AG08396 (cell line): Measurements from ENCODE around the gene KRT5.

Experiments used
- DNase-seq: peaks from one replicate; pipeline ENCODE4 v3.0.0; 2012; ENCODE audit warnings: low spot score, mixed read lengths

Gene KRT5

DNA sequence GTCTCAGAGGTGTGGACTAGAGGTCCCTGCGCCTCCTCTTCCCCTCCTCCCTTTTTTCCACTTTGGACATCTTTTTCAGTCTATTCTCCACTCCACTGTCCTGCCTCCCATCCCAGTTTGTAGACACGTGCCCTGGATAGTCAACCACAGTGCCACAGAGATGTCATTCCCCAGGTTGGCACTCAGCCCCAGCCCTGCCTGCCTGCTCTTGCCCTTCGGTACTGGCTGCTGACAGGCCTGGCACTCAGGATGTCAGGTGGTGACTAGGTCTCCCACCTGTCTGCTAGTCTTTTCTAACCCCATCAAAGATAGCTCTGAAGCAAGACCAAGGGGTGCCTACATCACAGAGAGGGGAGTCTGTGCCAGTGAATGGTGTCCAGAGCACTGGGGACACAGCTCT lies 16.9 kb upstream of the KRT5 start:
- DNase-seq, result no peak

- no peak for DNase-seq
These were observed 15.4 kb upstream of the KRT5 start for GRCh38 chr12:52535574-52535973.

DNA sequence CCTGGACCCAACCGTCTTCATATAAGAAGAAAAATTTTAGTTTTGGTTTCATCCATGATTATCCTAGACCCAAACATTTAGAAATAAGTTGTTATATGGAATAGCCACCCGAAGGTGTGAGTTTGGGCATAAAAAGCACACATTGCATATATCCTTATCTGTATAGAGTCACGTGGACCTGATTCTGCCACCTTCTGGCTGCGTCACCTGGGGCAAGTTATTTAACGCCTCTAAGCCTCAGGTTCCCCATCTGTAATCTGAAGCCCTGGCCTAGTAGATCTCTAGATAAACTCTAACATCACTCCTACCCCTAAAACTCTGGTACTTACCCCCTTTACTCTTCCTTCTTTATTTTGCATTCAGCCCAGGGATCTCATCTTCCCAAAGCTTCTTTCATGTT lies 14.3 kb upstream of the KRT5 start:
- DNase-seq, result no peak

DNA sequence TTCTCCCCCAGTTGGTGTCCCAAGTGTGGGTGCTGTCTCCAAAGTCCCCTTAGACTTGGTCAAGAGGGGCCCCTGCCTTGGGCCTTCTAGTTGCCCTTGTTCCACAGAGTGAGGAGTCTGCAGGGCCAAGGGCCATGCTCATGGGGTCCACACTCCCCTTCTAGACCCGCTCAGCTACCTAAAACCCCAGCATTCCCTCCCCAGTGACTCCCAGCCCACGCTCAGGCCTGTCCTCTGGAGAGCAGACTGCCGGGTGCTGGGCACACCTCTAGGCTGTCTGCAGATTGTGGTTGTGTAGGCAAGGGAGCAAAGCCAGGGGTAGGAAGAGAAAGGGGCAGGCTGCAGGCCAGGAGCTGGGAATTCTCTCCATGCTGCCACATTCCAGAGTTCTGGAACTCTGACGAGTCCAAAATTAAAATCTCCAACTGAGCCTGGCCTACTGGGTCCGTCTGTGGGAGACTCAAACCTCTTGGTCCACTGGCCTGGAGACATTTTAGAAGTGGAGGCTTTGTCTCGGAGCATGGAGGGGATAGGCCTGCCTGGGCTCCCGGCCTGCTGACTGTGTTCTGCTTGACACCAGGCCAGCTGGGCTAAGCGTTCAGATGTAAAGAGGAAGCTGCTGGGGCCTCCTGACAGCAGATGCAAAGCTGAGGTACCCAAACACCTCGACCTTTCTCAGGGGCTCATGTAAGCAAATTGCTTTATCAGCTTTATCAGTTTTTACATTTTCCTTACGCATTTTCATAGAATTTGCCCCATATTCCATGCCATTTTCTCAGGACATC lies 13.7 kb upstream of the KRT5 start:
- no peak for DNase-seq

DNA sequence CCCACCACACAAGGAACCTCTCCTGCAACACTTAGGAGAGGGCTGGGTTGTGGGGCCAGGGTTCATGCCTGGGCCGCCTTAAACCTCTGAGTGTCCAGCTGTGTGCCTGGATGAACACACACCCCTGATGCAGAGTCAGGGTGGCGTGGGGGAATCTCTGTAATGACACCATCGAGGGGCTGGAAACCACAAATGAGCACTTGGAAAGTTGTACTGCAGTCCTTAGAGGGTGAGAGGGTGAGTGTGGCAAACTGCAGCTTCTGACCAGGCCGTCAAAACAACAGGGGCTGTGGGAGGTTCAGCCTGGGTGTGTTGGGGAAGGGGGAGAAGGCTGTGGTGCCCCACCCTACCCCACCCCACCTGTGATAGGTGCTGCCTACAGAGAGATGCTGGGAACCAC lies 12.4 kb upstream of the KRT5 start:
- DNase-seq, result no peak

DNA sequence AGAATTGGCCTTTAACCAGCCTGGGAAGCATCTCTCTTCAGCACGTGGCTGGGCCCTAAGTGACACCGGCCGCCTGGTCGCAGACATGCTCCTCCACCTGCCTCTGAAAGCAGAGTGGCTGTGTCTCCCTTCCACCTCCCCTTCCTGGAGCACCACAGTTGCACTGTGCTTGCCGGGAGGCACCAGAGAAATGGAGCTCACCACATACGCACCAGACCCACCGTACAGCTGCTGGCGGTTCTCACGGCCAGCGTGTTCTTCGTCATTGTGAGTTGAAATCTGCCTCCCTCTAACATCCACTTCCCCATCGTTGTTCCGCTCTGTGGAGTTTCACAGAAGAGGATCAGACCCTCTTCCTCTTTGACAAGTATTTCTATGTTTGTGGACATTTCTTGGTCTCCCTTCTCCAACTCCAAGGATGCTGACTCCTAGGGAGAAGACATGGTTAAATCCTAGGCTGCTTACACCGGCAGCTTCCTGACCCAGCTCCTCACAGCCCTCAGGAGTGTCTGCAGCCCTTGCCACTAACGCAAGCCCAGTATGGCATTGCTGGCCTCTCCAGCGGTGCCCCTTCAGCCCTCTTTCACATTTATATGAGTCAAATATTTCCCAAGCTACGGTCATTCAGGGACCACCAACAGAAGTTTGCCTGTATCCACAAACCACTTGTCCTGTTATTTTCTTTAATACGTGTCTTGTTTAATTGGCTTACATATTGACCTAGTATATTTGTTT lies 11.5 kb upstream of the KRT5 start:
- no peak for DNase-seq

DNA sequence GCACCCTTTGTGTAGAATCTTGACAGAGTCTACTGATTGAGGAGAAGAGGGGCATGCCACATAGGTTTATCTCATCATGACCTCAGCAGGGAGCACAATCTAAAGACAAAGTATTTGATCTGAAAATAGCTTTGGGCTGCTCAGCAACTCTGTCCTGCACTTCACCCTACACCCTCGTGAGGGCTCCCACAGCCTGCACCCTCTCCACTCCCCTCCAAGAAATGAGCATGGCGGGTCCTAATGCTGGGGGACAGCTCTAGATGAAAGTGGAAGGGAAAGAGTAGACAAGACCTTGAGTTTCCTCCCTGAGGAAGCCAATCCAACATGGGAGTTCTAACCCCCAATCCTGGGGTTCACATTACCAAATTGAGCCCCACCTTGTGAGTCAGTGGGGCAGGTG lies 10.7 kb upstream of the KRT5 start:
- no peak for DNase-seq

DNA sequence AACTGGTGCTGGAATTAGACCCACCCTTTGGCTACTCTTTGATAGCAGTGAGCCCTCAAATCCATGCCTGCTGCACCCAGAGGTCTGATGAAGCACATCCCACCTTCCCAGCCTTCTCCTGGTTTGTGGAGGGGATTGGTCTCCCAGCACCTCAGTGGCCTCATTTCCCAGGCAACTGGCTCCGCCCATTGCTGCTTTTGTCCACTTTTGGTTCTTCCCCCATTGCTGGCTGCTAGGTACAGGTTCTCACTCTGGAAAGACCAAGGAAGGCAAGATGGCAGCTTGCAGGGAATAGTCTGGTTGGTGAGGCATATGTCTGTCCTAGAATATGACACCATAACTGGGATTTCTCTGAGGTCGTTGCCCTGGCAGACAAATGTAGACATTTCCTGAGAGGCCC lies 10.2 kb upstream of the KRT5 start:
- no peak for DNase-seq

DNA sequence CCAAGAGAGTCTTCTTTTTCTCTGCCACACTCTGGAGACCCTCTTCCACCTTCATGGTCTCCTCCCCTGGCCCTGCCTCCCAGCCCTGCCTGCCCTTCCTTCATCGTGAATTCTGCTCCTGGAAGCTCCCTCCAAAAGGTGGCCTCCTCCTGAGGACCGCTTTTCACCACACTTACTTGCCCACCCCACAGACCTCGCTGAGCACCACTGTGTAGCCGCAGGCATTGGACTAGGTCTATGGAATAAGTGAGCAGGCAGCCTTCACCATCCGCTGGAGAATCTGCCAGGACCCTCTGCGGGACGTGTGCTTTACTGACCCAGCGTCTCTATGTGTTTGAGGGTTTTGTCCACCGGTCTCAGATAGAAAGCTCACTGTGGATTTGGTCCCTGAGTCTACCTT lies 9.7 kb upstream of the KRT5 start:
- no peak for DNase-seq

DNA sequence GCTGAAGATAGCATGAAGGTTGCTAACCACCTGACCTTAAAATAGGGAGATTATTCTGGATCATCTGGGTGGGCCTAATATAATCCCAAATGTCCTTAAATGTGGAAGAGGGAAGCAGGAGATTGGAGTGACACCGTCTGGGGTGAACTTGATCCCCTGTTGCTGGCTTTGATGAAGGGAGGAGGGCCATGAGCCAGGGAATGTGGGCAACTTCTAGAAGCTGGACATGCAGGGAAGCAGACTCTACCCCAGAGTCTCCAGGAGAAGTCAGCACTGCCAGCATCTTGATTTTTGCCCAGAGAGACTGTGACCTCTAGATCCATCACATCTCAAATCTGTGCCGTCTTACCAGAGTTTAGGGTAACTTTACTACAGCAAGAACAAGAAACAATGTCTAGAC lies 9.2 kb upstream of the KRT5 start:
- DNase-seq, result no peak

DNA sequence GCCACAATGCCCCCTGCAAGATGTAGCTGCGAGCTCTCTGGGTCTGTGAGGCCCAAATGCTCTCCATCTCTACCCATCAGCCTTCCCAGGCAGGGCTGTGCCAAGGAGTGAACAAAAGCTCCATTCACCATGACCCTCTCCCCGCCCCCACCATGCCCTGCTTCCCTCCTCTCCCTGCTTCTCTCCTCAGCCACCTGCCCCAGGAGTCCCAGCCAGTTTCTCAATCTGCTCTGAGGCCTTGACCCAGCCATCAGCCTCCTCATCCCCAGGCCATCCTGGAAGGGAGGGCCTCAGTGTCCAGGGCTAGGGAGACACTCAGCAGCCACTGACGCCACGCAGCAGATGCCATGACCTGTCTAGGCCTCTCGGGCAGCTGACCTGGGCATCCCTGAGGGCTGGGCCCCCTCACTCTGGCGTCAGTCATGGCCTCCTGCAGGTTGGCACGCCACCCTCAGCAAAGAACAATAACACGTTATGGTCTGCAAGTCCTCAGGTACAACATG lies 8.5 kb upstream of the KRT5 start:
- no peak for DNase-seq

- no peak for DNase-seq
These were observed 7.1 kb upstream of the KRT5 start for GRCh38 chr12:52527121-52527800.

DNA sequence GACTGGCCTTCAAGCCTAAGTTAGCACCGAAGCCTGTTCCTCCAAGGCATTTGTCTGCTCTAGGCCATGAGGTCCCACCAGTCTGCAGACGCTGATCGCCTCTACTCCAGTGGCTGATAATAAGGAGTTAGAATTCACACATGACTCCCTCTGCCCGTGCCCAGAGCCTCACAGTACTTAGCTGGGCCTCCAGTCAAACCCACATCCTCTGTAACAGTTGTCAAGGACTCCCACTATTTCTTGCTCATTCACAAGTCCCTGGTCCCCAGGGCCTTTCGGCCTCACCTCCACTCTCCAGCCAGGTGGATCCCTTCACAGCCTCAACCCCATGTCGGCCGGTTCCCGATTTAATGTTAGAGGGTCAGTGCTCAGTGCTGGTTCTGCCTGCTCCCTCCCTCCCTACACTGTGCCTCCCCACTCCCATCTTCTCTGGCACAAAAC lies 6.3 kb upstream of the KRT5 start:
- DNase-seq, result no peak

GRCh38 chr12:52525661-52526499 lies 5.7 kb upstream of the KRT5 start:
- DNase-seq, result no peak

GRCh38 chr12:52524898-52525591 lies 4.9 kb upstream of the KRT5 start:
- no peak for DNase-seq

DNA sequence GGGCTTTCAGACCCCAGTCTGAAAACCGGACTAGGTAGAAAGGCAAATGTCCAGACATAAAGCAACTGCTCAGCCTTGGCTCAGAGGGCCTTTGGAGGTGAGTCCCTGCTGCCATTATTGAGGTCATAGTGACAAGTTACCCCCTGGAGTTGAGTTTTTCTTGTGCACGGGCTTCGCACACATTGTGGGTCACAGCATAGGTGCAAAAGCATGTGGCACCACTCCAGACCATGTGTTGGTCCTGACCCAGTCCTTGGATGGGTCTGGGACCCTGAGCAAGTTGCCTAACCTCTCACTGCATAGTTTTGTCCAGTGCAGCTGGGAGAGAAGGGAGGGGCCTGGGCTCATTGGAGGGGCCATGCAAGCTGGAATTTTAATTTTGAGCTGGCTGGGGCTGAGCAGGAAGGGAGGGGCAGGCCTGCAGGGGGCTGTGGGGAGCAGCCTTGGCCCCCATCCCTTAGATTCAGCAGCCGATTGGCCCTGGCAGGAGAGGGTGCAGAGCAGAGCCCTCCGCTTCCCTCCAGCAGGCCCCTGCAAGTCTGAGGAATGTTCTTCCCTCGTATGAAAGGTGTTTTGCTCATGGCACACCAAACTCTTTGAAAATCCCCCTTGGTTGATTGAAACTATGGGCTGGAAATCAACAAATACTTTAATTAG lies 4.2 kb upstream of the KRT5 start:
- no peak for DNase-seq

GRCh38 chr12:52523824-52524223 lies 3.6 kb upstream of the KRT5 start:
- no peak for DNase-seq

GRCh38 chr12:52522346-52523011 lies 2.3 kb upstream of the KRT5 start:
- no peak for DNase-seq

DNA sequence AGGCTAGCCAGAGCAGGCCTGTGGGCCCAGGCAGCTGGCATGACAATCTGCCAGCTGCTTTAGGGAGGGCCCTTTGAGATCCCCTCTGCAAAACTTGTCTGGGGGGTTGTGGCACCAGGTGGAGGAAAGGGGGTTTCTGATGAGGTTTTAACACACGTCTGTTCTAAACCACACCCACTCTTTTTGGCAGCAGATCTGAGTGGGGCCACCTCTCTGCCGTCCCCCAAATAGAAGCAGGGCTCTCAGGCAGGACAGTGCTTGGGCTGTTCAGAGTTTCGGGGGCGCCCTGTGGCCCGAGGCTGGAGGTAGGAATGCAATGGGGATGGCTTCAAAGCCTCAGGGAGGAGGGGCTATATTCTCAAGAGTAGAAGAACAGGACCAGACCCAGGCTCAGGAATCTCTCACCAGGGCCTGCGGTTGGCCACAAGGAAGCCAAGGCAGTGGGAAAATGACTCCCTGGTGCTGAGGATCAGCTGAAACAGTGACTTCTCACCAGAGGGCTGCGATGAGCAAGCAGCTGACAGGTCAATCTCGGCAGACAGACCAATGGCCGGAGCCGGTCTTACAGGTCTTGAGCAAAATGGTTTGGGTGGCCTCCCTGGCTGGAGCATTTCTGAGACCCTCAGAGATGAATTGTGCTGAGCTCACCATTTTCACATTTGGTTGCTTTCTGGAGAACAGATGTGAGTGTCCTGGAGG lies 1.5 kb upstream of the KRT5 start:
- DNase-seq, result no peak

DNA sequence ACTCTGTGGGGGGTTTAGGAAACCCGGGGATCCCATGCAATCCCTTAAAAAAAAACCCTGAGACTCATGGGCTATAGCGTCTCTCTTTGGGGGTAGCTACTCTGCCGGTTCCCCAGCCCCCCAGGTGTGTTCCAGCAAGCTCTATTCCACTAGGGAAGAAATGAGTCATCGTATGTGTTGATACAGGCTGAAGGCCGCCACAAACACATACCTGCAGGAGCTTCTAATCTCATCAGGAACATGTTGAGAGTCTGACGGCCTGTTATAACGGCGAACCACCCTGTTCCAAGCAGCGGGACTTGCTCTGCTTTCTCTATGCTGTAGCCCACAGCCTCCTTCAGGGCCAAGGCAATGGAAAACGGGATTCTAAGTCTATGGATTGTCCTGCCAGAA lies 977 bp upstream of the KRT5 start:
- no peak for DNase-seq
